Psoas muscle (tissue), 8 donors: ENCODE data around the gene BCAN. TPM values are rescaled to one million over a fixed set of nuclear protein-coding genes. Genes with fewer than 3 reads are reported as not detected.

ENCODE experiments used
- ATAC-seq, 4 donors: fragments of 200-7000 bp; cut with Tn5 transposase; one replicate each; pipeline ENCODE4 v1.9.1; 2020; ENCODE audit warnings: moderate library complexity in 3 of 4, mild to moderate bottlenecking in 2 of 4
- DNase-seq, 2 donors: peaks; one replicate each; pipeline ENCODE4 v3.0.0-alpha.2; 2020
- H3K27ac ChIP-seq: fragments of 200-600 bp; one replicate; pipeline ENCODE4 v1.8.0; 2022
- H3K27me3 ChIP-seq, 3 donors: fragments of 200-600 bp in 1 of 3; one replicate each; pipeline versions ENCODE4 v1.6.1 to v1.8.0; 2013 to 2022; ENCODE audit warnings: low read length in 2 of 3, mild to moderate bottlenecking in 2 of 3, moderate library complexity in 1 of 3; ENCODE audit not compliant: insufficient read depth in 3 of 3
- H3K36me3 ChIP-seq, 2 donors: fragments of 200-600 bp in 1 of 2; one replicate each; pipeline versions ENCODE4 v1.6.1 to v1.8.0; 2013 to 2022; ENCODE audit warnings: low read depth in 1 of 2, mild to moderate bottlenecking in 1 of 2, moderate library complexity in 1 of 2; ENCODE audit not compliant: insufficient read depth in 1 of 2
- H3K4me1 ChIP-seq: fragments of 200-600 bp; one replicate; pipeline ENCODE4 v1.8.0; 2022
- H3K4me3 ChIP-seq: fragments of 200-600 bp; one replicate; pipeline ENCODE4 v1.8.0; 2022; ENCODE audit warnings: mild to moderate bottlenecking
- H3K9me3 ChIP-seq: fragments of 200-600 bp; one replicate; pipeline ENCODE4 v1.8.0; 2022
- CTCF ChIP-seq: fragments of 200-600 bp; IDR thresholded peaks from one replicate; pipeline ENCODE4 v1.8.0; 2022; ENCODE audit warnings: antibody characterized with exemption
- WGBS, 3 donors: extraction: QIAGEN DNeasy Blood & Tissue Kit; methylation state at CpG; one replicate each; pipeline versions ENCODE4 v1.1.6 to v1.1.7; 2013; 5-methylcytosine and 5-hydroxymethylcytosine counted together
- intact Hi-C, 2 donors: fragments of 100-400 bp; cut with DNase I; formaldehyde crosslinking; loops; one replicate each; pipeline versions ENCODE4 v1.11.0 to v1.14.2; 2022
- polyA plus RNA-seq, 3 donors: library from polyadenylated mRNA; stranded (reverse); fragments of 200-250 nt; gene quantifications; one replicate each; pipeline ENCODE4 v1.2.3, GENCODE V29; 2013
- total RNA-seq, 4 donors: library from RNA; stranded (reverse); fragmentation: NEBNext Ultra II Directional in 2 of 4; extraction: Animal tissue kit (Norgen Biotek cat#: 25700) in 2 of 4; gene quantifications; one replicate each; pipeline versions ENCODE4 v1.2.1 to v1.2.4, GENCODE V29; 2021 to 2023
- donor health status: healthy with polysubstance abuse.
- donor health status: DM: no; HTN: no; CAD: no; lungs with moderate emphysema.
- donor health status: Bipolar disorder and iron deficiency.
- donor health status: healthy.
- donor health status: DM: yes; HTN: yes; CAD: no.
- donor health status: DM: no; HTN: no; CAD: no.
- donor health status: DM: no; HTN: no; CAD: no.
- donor health status: DM: yes; HTN: yes; CAD: no.

Gene BCAN
- total and polyA plus RNA-seq, 7 donors = 0.06 to 0.36 (median 0.18) TPM; not detected in 3

- Histone ChIP-seq H3K4me1 (peaks cover 22% of the 10 kb centered on the region), H3K4me3 (no peak overlapping the region), H3K27ac (no peak overlapping the region), H3K36me3 (no peaks in the 10 kb centered on the region), H3K27me3 (peaks cover 0 to 25% (median 12%) of the 10 kb centered on the region in 3 donors), H3K9me3 (no peaks in the 10 kb centered on the region)
- no peak for ATAC-seq
- intact Hi-C loops = no loop called here
- TF ChIP-seq CTCF = no peak
- DNase-seq = no peak
- WGBS, 3 donors = 50 to 77% (median 77%) methylated on average over 4 of the region's 4 CpGs
Measured at GRCh38 chr1:156709031-156709430, 67.1 kb downstream of the BCAN start.

Other genes starting within 250 kb of the BCAN start
- gene MEF2D, start 141.3 kb upstream of the BCAN start, total RNA-seq = 100 to 1,000 TPM; 126 to 258 (median 188) TPM
- gene MEF2D, start 141.3 kb upstream of the BCAN start, polyA plus RNA-seq = 10 to 100 TPM; 43.1 to 65.3 (median 58.4) TPM
- gene IQGAP3, start 69.6 kb upstream of the BCAN start, total RNA-seq = under 1 TPM; 0.07 to 0.24 (median 0.16) TPM
- under 1 TPM; 0.01 to 0.17 (median 0.04) TPM for gene IQGAP3, start 69.6 kb upstream of the BCAN start, polyA plus RNA-seq
- gene TTC24, start 62.4 kb upstream of the BCAN start, total RNA-seq = under 1 TPM in 1 of 4 donors, not detected in 3; 0.69 TPM
- gene TTC24, start 62.4 kb upstream of the BCAN start, polyA plus RNA-seq = under 1 TPM in 2 of 3 donors, not detected in 1; 0.12 to 0.13 TPM
- gene NAXE, start 50.3 kb upstream of the BCAN start, total RNA-seq = 10 to 100 TPM; 44.3 to 77.5 (median 70.8) TPM
- gene NAXE, start 50.3 kb upstream of the BCAN start, polyA plus RNA-seq = 10 to 100 TPM; 62.6 to 74.4 (median 67.5) TPM
- gene GPATCH4, start 40.6 kb upstream of the BCAN start, total RNA-seq = 10 to 100 TPM; 30.6 to 77.5 (median 69.6) TPM
- gene GPATCH4, start 40.6 kb upstream of the BCAN start, polyA plus RNA-seq = 100 to 1,000 TPM in 2 of 3 donors, 10 to 100 TPM in 1; 55.0 to 110 (median 103) TPM
- 1 to 10 TPM in 1 of 4 donors, under 1 TPM in 3; 0.28 to 2.2 (median 0.58) TPM for gene HAPLN2, start 22.7 kb upstream of the BCAN start, total RNA-seq
- gene HAPLN2, start 22.7 kb upstream of the BCAN start, polyA plus RNA-seq = under 1 TPM; 0.56 to 0.79 (median 0.61) TPM
- 100 to 1,000 TPM in 1 of 4 donors, 10 to 100 TPM in 3; 40.5 to 581 (median 80.2) TPM for gene NES, start 35.3 kb downstream of the BCAN start, total RNA-seq
- gene NES, start 35.3 kb downstream of the BCAN start, polyA plus RNA-seq = 10 to 100 TPM; 12.3 to 23.8 (median 17.2) TPM
- gene CRABP2, start 63.5 kb downstream of the BCAN start, total RNA-seq = 1 to 10 TPM in 2 of 4 donors, under 1 TPM in 1, not detected in 1; 0.71 to 1.7 (median 1.6) TPM
- gene CRABP2, start 63.5 kb downstream of the BCAN start, polyA plus RNA-seq = under 1 TPM; 0.13 to 0.57 (median 0.53) TPM
- gene METTL25B, start 86.4 kb downstream of the BCAN start, total RNA-seq = 10 to 100 TPM; 18.5 to 32.1 (median 28.5) TPM
- gene METTL25B, start 86.4 kb downstream of the BCAN start, polyA plus RNA-seq = 10 to 100 TPM; 22.1 to 31.5 (median 27.0) TPM
- 10 to 100 TPM in 3 of 4 donors, 1 to 10 TPM in 1; 7.4 to 19.8 (median 16.5) TPM for gene ISG20L2, start 86.6 kb downstream of the BCAN start, total RNA-seq
- 10 to 100 TPM in 2 of 3 donors, 1 to 10 TPM in 1; 7.6 to 20.4 (median 20.2) TPM for gene ISG20L2, start 86.6 kb downstream of the BCAN start, polyA plus RNA-seq
- 100 to 1,000 TPM in 2 of 4 donors, 10 to 100 TPM in 2; 86.1 to 137 (median 99.8) TPM for gene MRPL24, start 99.0 kb downstream of the BCAN start, total RNA-seq
- 100 to 1,000 TPM; 140 to 174 (median 146) TPM for gene MRPL24, start 99.0 kb downstream of the BCAN start, polyA plus RNA-seq
- 100 to 1,000 TPM; 164 to 240 (median 208) TPM for gene HDGF, start 109.6 kb downstream of the BCAN start, total RNA-seq
- 100 to 1,000 TPM; 161 to 367 (median 163) TPM for gene HDGF, start 109.6 kb downstream of the BCAN start, polyA plus RNA-seq
- gene PRCC, start 125.4 kb downstream of the BCAN start, total RNA-seq = 10 to 100 TPM; 43.7 to 69.3 (median 64.0) TPM
- gene PRCC, start 125.4 kb downstream of the BCAN start, polyA plus RNA-seq = 100 to 1,000 TPM in 1 of 3 donors, 10 to 100 TPM in 2; 46.8 to 107 (median 72.0) TPM
- under 1 TPM; 0.37 to 0.82 (median 0.60) TPM for gene SH2D2A, start 174.7 kb downstream of the BCAN start, total RNA-seq
- gene SH2D2A, start 174.7 kb downstream of the BCAN start, polyA plus RNA-seq = under 1 TPM in 2 of 3 donors, not detected in 1; 0.25 to 0.26 TPM
- gene INSRR, start 217.0 kb downstream of the BCAN start, total RNA-seq = under 1 TPM in 1 of 4 donors, not detected in 3; 0.07 TPM
- gene INSRR, start 217.0 kb downstream of the BCAN start, polyA plus RNA-seq = under 1 TPM in 1 of 3 donors, not detected in 2; under 0.01 TPM
- under 1 TPM; 0.16 to 0.92 (median 0.44) TPM for gene NTRK1, start 218.7 kb downstream of the BCAN start, total RNA-seq
- gene NTRK1, start 218.7 kb downstream of the BCAN start, polyA plus RNA-seq = under 1 TPM; 0.07 to 0.65 (median 0.58) TPM